Testis (tissue), 2 donors: ENCODE results near the gene TUFT1.

Source experiments
- CTCF ChIP-seq, 3 experiments: fragments of 450-650 bp in 2 of 3; fragments of 200-600 bp in 1 of 3; sonication (generic) in 1 of 3; IDR thresholded peaks; one replicate each; pipeline ENCODE4 v1.5.1; 2016 to 2019; ENCODE audit warnings: antibody characterized with exemption in 3 of 3, mild to moderate bottlenecking in 2 of 3, moderate library complexity in 1 of 3
- POLR2A ChIP-seq: fragments of 450-650 bp; IDR thresholded peaks from one replicate; pipeline ENCODE4 v1.6.1; 2017; ENCODE audit warnings: antibody characterized with exemption, mild to moderate bottlenecking, moderate library complexity

- no peak for TF ChIP-seq CTCF (IDR thresholded peaks at IDR 0.05)
- no peak for TF ChIP-seq POLR2A
These were observed 48.5 kb upstream of the TUFT1 start for GRCh38 chr1:151491641-151492040.
